GM21737 (cell line): ENCODE data around the gene ZNF829.

ENCODE experiments used
- ATAC-seq: cut with Tn5 transposase; IDR thresholded peaks from one replicate; pipeline ENCODE4 v1.9.1; 2021; ENCODE audit warnings: mild to moderate bottlenecking, moderate library complexity; ENCODE audit not compliant: unreplicated experiment

ZNF829 gene

GRCh38 chr19:36915992-36916830, at the start of gene ZNF829, which contains the start of gene ZNF568:
Gene ZNF829 (minus strand): TSS chr19:36916291. CDS start chr19:36915167, 1,124 bp downstream.
Gene ZNF568 (plus strand): TSS chr19:36916332. CDS start chr19:36922771, 6,439 bp downstream.
- ATAC-seq, result peak; percentile 87

- ATAC-seq, result no peak
Observed at GRCh38 chr19:36963280-36963679, 47.2 kb upstream of the ZNF829 start.

GRCh38 chr19:36962346-36962745, 46.3 kb upstream of the ZNF829 start:
- ATAC-seq, result no peak

- no peak for ATAC-seq
Observed at GRCh38 chr19:36950335-36951119, 34.4 kb upstream of the ZNF829 start.

GRCh38 chr19:36939153-36939552, 23.1 kb upstream of the ZNF829 start:
- ATAC-seq, result no peak

GRCh38 chr19:36931684-36932083, 15.6 kb upstream of the ZNF829 start:
- ATAC-seq, result no peak

- ATAC-seq, result no peak
Observed at GRCh38 chr19:36918090-36918489, 2.0 kb upstream of the ZNF829 start.

GRCh38 chr19:36916991-36917390, 900 bp upstream of the ZNF829 start:
- ATAC-seq, result no peak

GRCh38 chr19:36898422-36898821, 17.7 kb downstream of the ZNF829 start:
- ATAC-seq, result no peak

- no peak for ATAC-seq
Observed at GRCh38 chr19:36894849-36895383, 21.2 kb downstream of the ZNF829 start.

- no peak for ATAC-seq
Observed at GRCh38 chr19:36891768-36892357, 24.2 kb downstream of the ZNF829 start.

GRCh38 chr19:36876993-36877938, 38.8 kb downstream of the ZNF829 start:
- no peak for ATAC-seq

GRCh38 chr19:36851898-36852297, 64.2 kb downstream of the ZNF829 start:
- ATAC-seq, result no peak

- peak; percentile 63 for ATAC-seq
Observed at GRCh38 chr19:36850559-36851442, 65.3 kb downstream of the ZNF829 start, which contains the start of gene ZNF345. Gene ZNF345 (plus strand): TSS chr19:36850876. CDS start chr19:36876831, 25,955 bp downstream.

GRCh38 chr19:36849701-36850558, 66.2 kb downstream of the ZNF829 start:
- ATAC-seq, result peak; percentile 88

- ATAC-seq, result no peak
Observed at GRCh38 chr19:36847968-36848367, 68.1 kb downstream of the ZNF829 start.

- no peak for ATAC-seq
Observed at GRCh38 chr19:36838784-36839324, 77.2 kb downstream of the ZNF829 start.
